ENCODE results near the gene FANCG. TPM values are rescaled to one million over a fixed set of nuclear protein-coding genes. Genes with fewer than 3 reads are reported as not detected.

The FANCG gene
- total and polyA plus RNA-seq, 2 donors (not counting 1 experiment from before 2014, with no cell fraction given): 26.5 to 40.1 TPM

- TF ChIP-seq CTCF (IDR thresholded peaks at IDR 0.05) (no peak), EZH2 (IDR thresholded peaks at IDR 0.05; ENCODE audit: borderline replicate concordance, insufficient read depth, low read depth, low read length, poor library complexity, severe bottlenecking) (no peak)
- Mint-ChIP-seq H3K27ac (no peak overlapping the region), H3K4me3 (no peak overlapping the region), H3K9me3 (ENCODE audit: insufficient read depth) (no peaks in the 10 kb centered on the region), H3K4me1 (peaks cover 3% of the 10 kb centered on the region), H3K27me3 (no peaks in the 10 kb centered on the region)
- no peak for DNase-seq
- H3K4me1 ChIP-seq (ENCODE audit: control insufficient read depth in 2 of 2, insufficient read depth in 2 of 2, low read length in 2 of 2): no peaks in the 10 kb centered on the region
- no peak overlapping the region for H3K4me3 ChIP-seq (ENCODE audit: control extremely low read depth in 1 of 5, extremely low read depth in 1 of 5, insufficient read depth in 1 of 5, low read depth in 2 of 5, low read length in 4 of 5)
- H3K27ac ChIP-seq (ENCODE audit: low read length in 2 of 2): no peak overlapping the region
- peaks cover 0 to 21% of the 10 kb centered on the region in 2 experiments for H3K36me3 ChIP-seq (replicated peaks in 1 of 2; ENCODE audit: control extremely low read depth in 1 of 2, control insufficient read depth in 1 of 2, extremely low read depth in 1 of 2, insufficient read depth in 2 of 2, low read length in 1 of 2)
- intact Hi-C loops (cut with micrococcal nuclease): no loop called here
- no peaks in the 10 kb centered on the region for H3K9me3 ChIP-seq (ENCODE audit: control extremely low read depth in 1 of 3, control insufficient read depth in 2 of 3, insufficient read depth in 1 of 3, low read length in 2 of 3)
- H3K79me2 ChIP-seq (ENCODE audit: control insufficient read depth, insufficient read depth, low read length): no peaks in the 10 kb centered on the region
- ATAC-seq (ENCODE audit: low read depth): no peak
- 89% methylated on average over 3 of the region's 3 CpGs for WGBS (ENCODE audit: insufficient coverage)
- no peak overlapping the region for H3K4me2 ChIP-seq (replicated peaks; ENCODE audit: low read depth, low read length, poor library complexity, severe bottlenecking)
- no peaks in the 10 kb centered on the region for H3K27me3 ChIP-seq (replicated peaks in 1 of 4; ENCODE audit: control extremely low read depth in 1 of 4, control insufficient read depth in 3 of 4, insufficient read depth in 4 of 4, low read length in 3 of 4)
- H2AFZ ChIP-seq (ENCODE audit: insufficient read depth, low read depth, low read length, poor library complexity, severe bottlenecking): no peak overlapping the region
- POLR2A ChIA-PET: no interaction called here
- CTCF ChIA-PET: interaction anchor here (1.5 kb wide), 1 partner anchor 9 kb away, joined by 5 read pairs; no protein-coding TSS in a partner anchor
- no peak overlapping the region for H3K9ac ChIP-seq (ENCODE audit: low read length)
- H4K20me1 ChIP-seq (ENCODE audit: control insufficient read depth, insufficient read depth, low read length, poor library complexity, severe bottlenecking): no peaks in the 10 kb centered on the region
Observed at GRCh38 chr9:35042081-35042604, 37.6 kb downstream of the FANCG start.

GRCh38 chr9:35035851-35036701, 43.7 kb downstream of the FANCG start:
- Histone ChIP-seq H3K4me3 (ENCODE audit: control extremely low read depth in 1 of 5, extremely low read depth in 1 of 5, insufficient read depth in 1 of 5, low read depth in 2 of 5, low read length in 4 of 5) (peak overlapping the region in 3 of 5 experiments; percentile 5 to 39 (median 10)), H3K9me3 (ENCODE audit: control extremely low read depth in 1 of 3, control insufficient read depth in 2 of 3, insufficient read depth in 1 of 3, low read length in 2 of 3) (no peaks in the 10 kb centered on the region), H4K20me1 (ENCODE audit: control insufficient read depth, insufficient read depth, low read length, poor library complexity, severe bottlenecking) (no peaks in the 10 kb centered on the region), H3K27ac (ENCODE audit: low read length in 2 of 2) (no peak overlapping the region), H2AFZ (ENCODE audit: insufficient read depth, low read depth, low read length, poor library complexity, severe bottlenecking) (peak overlapping the region; percentile 55), H3K9ac (ENCODE audit: low read length) (peak overlapping the region; percentile 44), H3K4me1 (ENCODE audit: control insufficient read depth in 2 of 2, insufficient read depth in 2 of 2, low read length in 2 of 2) (peaks cover 3 to 5% of the 10 kb centered on the region in 2 donors), H3K27me3 (replicated peaks in 1 of 4; ENCODE audit: control extremely low read depth in 1 of 4, control insufficient read depth in 3 of 4, insufficient read depth in 4 of 4, low read length in 3 of 4) (no peaks in the 10 kb centered on the region), H3K36me3 (replicated peaks in 1 of 2; ENCODE audit: control extremely low read depth in 1 of 2, control insufficient read depth in 1 of 2, extremely low read depth in 1 of 2, insufficient read depth in 2 of 2, low read length in 1 of 2) (no peaks in the 10 kb centered on the region), H3K4me2 (replicated peaks; ENCODE audit: low read depth, low read length, poor library complexity, severe bottlenecking) (peak overlapping the region; percentile 61), H3K79me2 (ENCODE audit: control insufficient read depth, insufficient read depth, low read length) (no peaks in the 10 kb centered on the region)
- H3K9me3 Mint-ChIP-seq (ENCODE audit: insufficient read depth): no peaks in the 10 kb centered on the region
- TF ChIP-seq EZH2 (IDR thresholded peaks at IDR 0.05; ENCODE audit: borderline replicate concordance, insufficient read depth, low read depth, low read length, poor library complexity, severe bottlenecking) (no peak), CTCF (IDR thresholded peaks at IDR 0.05) (no peak)
- no peak for ATAC-seq (ENCODE audit: low read depth)
- ChIA-PET POLR2A (no interaction called here), CTCF (interaction anchor here (0.6 to 0.7 kb wide), 3 partner anchors 10 to 1372 kb away, joined by 3 to 4 read pairs (median 3); no protein-coding TSS in a partner anchor)
- H3K4me3 Mint-ChIP-seq: peak overlapping the region; percentile 68
- DNase-seq: peak; percentile 25
- WGBS (ENCODE audit: insufficient coverage): 68% methylated on average over 48 of the region's 48 CpGs
- intact Hi-C loops (cut with micrococcal nuclease): no loop called here
- no peaks in the 10 kb centered on the region for H3K27me3 Mint-ChIP-seq
- H3K4me1 Mint-ChIP-seq: peaks cover 8% of the 10 kb centered on the region
- no peak overlapping the region for H3K27ac Mint-ChIP-seq
